Measurements from ENCODE around the gene HRH3.

Gene HRH3

DNA sequence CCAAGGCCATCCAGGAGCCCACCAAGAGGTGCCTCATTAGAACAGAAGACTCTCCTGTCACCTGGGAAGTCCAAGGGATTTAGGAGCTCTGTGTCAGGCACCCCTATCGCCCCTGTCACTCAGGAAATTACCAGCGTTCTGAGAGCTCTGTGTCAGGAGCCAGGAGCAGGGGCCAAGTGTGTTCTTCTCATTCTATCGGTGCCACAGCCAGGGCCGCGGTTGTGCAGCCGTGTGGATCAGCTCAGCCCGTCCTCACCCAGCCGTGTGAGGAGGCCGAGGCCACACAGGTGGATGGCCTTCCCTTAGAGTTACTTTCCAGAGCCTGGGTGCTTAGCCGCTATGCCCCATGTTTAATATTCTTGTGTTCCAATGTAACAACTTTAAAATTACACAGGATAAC lies 27.4 kb downstream of the HRH3 start:
- no peak for DNase-seq (ENCODE audit: low read depth)
- TF ChIP-seq, protein P1, sequence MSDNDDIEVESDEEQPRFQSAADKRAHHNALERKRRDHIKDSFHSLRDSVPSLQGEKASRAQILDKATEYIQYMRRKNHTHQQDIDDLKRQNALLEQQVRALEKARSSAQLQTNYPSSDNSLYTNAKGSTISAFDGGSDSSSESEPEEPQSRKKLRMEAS (IDR thresholded peaks at IDR 0.05; ENCODE audit: low read depth, low read length): no peak
- TF ChIP-seq CTCF (IDR thresholded peaks at IDR 0.05; ENCODE audit: low read depth, low read length) (no peak), MYC (IDR thresholded peaks at IDR 0.05; ENCODE audit: low read depth, low read length) (no peak), POLR2A (IDR thresholded peaks at IDR 0.05; ENCODE audit: extremely low read depth, insufficient read length) (no peak)
- H3K4me3 ChIP-seq (ENCODE audit: low read depth, low read length): no peak overlapping the region

DNA sequence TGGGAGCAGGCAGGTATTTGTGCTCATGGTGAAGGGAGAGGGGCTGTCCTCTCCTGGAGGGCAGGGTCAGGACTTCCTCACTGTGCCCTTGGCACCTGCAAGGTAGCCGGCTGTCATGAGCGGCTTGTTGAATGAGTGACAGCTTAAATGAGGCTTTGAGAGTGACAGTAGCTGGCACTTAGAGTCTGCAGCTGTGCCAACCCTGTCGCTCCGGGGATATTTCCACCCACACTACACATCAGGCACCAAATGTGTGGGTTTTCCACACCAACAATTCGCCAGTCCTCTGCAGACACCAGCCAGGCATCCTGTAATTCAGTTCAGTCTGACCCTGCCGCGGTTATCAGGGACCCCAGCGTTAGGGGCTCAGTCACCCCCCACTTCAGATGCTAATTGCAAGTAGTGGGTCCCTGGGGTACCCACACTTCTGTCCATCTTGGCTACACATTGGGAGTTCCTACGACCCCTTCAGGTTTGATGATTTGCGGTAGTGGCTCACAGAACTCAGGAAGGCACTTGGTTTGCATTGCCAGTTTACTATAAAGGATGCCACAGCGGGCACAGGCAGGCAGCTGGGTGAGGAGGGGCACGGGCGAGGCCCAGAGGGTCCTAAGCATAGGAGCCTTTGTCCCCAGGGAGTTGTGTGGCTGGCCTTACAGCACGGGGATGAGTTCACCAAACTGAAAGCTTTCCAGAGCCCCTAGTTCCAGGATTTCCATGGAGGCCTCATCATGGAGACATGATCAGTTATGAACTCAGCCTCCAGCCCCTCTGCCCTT lies 28.1 kb downstream of the HRH3 start:
- TF ChIP-seq CTCF (IDR thresholded peaks at IDR 0.05; ENCODE audit: low read depth, low read length): no peak
- TF ChIP-seq, protein P1 (IDR thresholded peaks at IDR 0.05; ENCODE audit: low read depth, low read length): no peak
- no peak for TF ChIP-seq MYC (IDR thresholded peaks at IDR 0.05; ENCODE audit: low read depth, low read length)
- TF ChIP-seq POLR2A (IDR thresholded peaks at IDR 0.05; ENCODE audit: extremely low read depth, insufficient read length): no peak
- H3K4me3 ChIP-seq (ENCODE audit: low read depth, low read length): no peak overlapping the region
- DNase-seq (ENCODE audit: low read depth): no peak

DNA sequence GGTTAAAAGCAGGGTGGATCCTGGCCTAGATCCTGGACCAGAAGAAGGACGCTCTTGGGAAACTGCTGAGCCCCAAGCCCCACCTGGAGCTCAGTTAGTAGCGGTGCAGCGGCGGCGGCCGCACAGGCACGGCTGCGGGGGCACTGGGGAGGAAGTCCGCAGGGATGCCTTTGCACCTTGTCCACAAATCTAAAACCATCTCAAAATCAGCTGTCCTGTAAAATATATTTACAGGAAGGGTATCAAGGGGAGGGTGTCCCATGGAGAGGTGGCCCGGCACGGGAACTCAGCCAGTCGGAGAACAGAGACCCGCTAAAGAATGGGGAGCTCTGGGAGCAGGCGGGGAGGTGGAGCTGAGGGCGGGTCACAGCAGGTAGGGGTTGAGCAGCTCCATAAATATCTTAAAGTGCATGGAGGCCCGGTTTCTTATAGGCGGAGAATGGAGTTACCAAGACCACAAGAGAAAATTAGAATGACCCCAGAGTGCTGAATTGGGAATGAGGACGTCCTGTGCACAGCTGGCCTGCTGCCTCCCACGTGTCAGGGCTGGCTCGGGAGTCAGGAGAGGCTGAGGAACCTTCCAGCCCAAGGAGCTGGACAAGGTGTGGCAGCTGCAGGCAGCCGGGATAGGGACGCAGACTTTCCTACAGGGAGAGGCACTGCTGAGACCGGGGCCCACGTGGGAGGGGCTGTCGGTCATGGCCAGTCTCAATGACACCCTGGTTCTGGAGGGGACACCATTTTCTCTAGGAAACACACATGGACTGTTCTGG lies 29.3 kb downstream of the HRH3 start:
- DNase-seq (ENCODE audit: low read depth): no peak
- TF ChIP-seq MYC (IDR thresholded peaks at IDR 0.05; ENCODE audit: low read depth, low read length): no peak
- no peak overlapping the region for H3K4me3 ChIP-seq (ENCODE audit: low read depth, low read length)

GRCh38 chr20:62186887-62187866 lies 32.9 kb downstream of the HRH3 start:
- H3K4me3 ChIP-seq (ENCODE audit: low read depth, low read length): no peak overlapping the region
- DNase-seq (ENCODE audit: low read depth): no peak
- no peak for TF ChIP-seq CTCF (IDR thresholded peaks at IDR 0.05; ENCODE audit: low read depth, low read length)
- no peak for TF ChIP-seq POLR2A (IDR thresholded peaks at IDR 0.05; ENCODE audit: extremely low read depth, insufficient read length)
- no peak for TF ChIP-seq MYC (IDR thresholded peaks at IDR 0.05; ENCODE audit: low read depth, low read length)
- TF ChIP-seq, protein P1 (IDR thresholded peaks at IDR 0.05; ENCODE audit: low read depth, low read length): no peak

DNA sequence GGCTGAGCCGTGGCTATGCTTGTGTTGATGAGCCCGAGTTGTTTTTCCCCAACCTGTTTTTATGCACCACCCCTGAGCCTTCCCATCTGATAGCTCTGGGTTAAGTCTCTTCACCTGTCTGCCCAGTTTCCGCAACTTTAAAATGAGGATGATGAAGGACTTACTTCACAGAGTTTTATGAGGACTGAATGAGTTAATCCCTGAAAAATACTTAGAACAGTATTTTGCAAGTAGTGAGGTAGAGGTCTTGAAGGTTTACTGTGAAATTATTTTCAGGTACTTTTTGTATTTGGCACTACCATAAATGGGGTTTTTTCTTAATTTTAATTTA lies 34.0 kb downstream of the HRH3 start:
- TF ChIP-seq MYC (IDR thresholded peaks at IDR 0.05; ENCODE audit: low read depth, low read length): no peak
- TF ChIP-seq POLR2A (IDR thresholded peaks at IDR 0.05; ENCODE audit: extremely low read depth, insufficient read length): no peak
- TF ChIP-seq, protein P1 (IDR thresholded peaks at IDR 0.05; ENCODE audit: low read depth, low read length): no peak
- TF ChIP-seq CTCF (IDR thresholded peaks at IDR 0.05; ENCODE audit: low read depth, low read length): no peak
- DNase-seq (ENCODE audit: low read depth): no peak
- peak overlapping the region; percentile 9 for H3K4me3 ChIP-seq (ENCODE audit: low read depth, low read length)
